Large intestine (tissue), 1 donor: ENCODE results near the gene ARID4B. TPM values are rescaled to one million over a fixed set of nuclear protein-coding genes. Genes with fewer than 3 reads are reported as not detected.

Source experiments
- polyA plus RNA-seq: library from polyadenylated mRNA; unstranded; fragments of 120-200 nt; gene quantifications from one replicate; pipeline ENCODE4 v1.2.1, GENCODE V29; 2013

ARID4B gene
- polyA plus RNA-seq, 1 donor, result 27.0 TPM

Other genes with a start within 250 kb of the ARID4B start
- 181 TPM for gene TOMM20, start 199.3 kb downstream of the ARID4B start, polyA plus RNA-seq
- gene RBM34, start 166.9 kb downstream of the ARID4B start, polyA plus RNA-seq, result 77.4 TPM
- 35.5 TPM for gene GGPS1, start 391 bp upstream of the ARID4B start, polyA plus RNA-seq
- 28.8 TPM for gene TBCE, start 39.2 kb upstream of the ARID4B start, polyA plus RNA-seq
- gene B3GALNT2, start 176.3 kb upstream of the ARID4B start, polyA plus RNA-seq, result 19.1 TPM